HG02885 (cell line): ENCODE measurements around the gene RABGAP1L.
"Not testable (repeated sequence)": the region's sequence is repeated elsewhere in the genome, so short reads cannot be mapped to it uniquely, and the experiment has no call there.

Source experiments
- ATAC-seq: cut with Tn5 transposase; IDR thresholded peaks from one replicate; pipeline ENCODE4 v1.9.1; 2021; ENCODE audit warnings: mild to moderate bottlenecking; ENCODE audit not compliant: unreplicated experiment, poor library complexity

The RABGAP1L gene

GRCh38 chr1:174693085-174693484 lies 533.8 kb downstream of the RABGAP1L start:
- no peak for ATAC-seq

- ATAC-seq = not testable (repeated sequence)
Observed at GRCh38 chr1:174693539-174693938, 534.2 kb downstream of the RABGAP1L start.

- ATAC-seq = no peak
Observed at GRCh38 chr1:174696026-174696821, 536.9 kb downstream of the RABGAP1L start.

- no peak for ATAC-seq
Observed at GRCh38 chr1:174700314-174700713, 541.0 kb downstream of the RABGAP1L start.

- ATAC-seq = no peak
Observed at GRCh38 chr1:174700775-174701174, 541.5 kb downstream of the RABGAP1L start.

GRCh38 chr1:174701565-174701964 lies 542.2 kb downstream of the RABGAP1L start:
- ATAC-seq = no peak

GRCh38 chr1:174702011-174702410 lies 542.7 kb downstream of the RABGAP1L start:
- no peak for ATAC-seq

- ATAC-seq = no peak
Observed at GRCh38 chr1:174703309-174703708, 544.0 kb downstream of the RABGAP1L start.

GRCh38 chr1:174704300-174704699 lies 545.0 kb downstream of the RABGAP1L start:
- no peak for ATAC-seq

GRCh38 chr1:174710868-174711845 lies 551.8 kb downstream of the RABGAP1L start:
- ATAC-seq = no peak

GRCh38 chr1:174711848-174712247 lies 552.5 kb downstream of the RABGAP1L start:
- ATAC-seq = not testable (repeated sequence)

GRCh38 chr1:174712541-174712940 lies 553.2 kb downstream of the RABGAP1L start:
- ATAC-seq = no peak

- no peak for ATAC-seq
Observed at GRCh38 chr1:174713796-174714195, 554.5 kb downstream of the RABGAP1L start.

GRCh38 chr1:174719194-174719593 lies 559.9 kb downstream of the RABGAP1L start:
- no peak for ATAC-seq

GRCh38 chr1:174720618-174721017 lies 561.3 kb downstream of the RABGAP1L start:
- ATAC-seq = no peak

- no peak for ATAC-seq
Observed at GRCh38 chr1:174721246-174721645, 561.9 kb downstream of the RABGAP1L start.

GRCh38 chr1:174723816-174724215 lies 564.5 kb downstream of the RABGAP1L start:
- no peak for ATAC-seq

GRCh38 chr1:174724219-174724618 lies 564.9 kb downstream of the RABGAP1L start:
- ATAC-seq = no peak

GRCh38 chr1:174726167-174726879 lies 567.0 kb downstream of the RABGAP1L start:
- ATAC-seq = no peak

- ATAC-seq = no peak
Observed at GRCh38 chr1:174726880-174727585, 567.7 kb downstream of the RABGAP1L start.
